Right ventricle myocardium superior (tissue), 1 donor: ENCODE measurements around the gene LYPD5. TPM values are rescaled to one million over a fixed set of nuclear protein-coding genes. Genes with fewer than 3 reads are reported as not detected.
"Not testable (repeated sequence)": the region's sequence is repeated elsewhere in the genome, so short reads cannot be mapped to it uniquely, and the experiment has no call there.

Source experiments
- ATAC-seq: fragments of 200-7000 bp; cut with Tn5 transposase; one replicate; pipeline ENCODE4 v1.9.1; 2020; ENCODE audit warnings: mild to moderate bottlenecking; ENCODE audit not compliant: poor library complexity
- DNase-seq: peaks from one replicate; pipeline ENCODE4 v3.0.0-alpha.2; 2020
- intact Hi-C: fragments of 100-400 bp; cut with DNase I; formaldehyde crosslinking; loops from one replicate; pipeline ENCODE4 v1.11.2; 2022
- long read RNA-seq: library from polyadenylated mRNA; unstranded; transcript quantifications from one replicate; pipeline ENCODE4 v2.0.0, GENCODE V29; 2021
- total RNA-seq: library from RNA; stranded (reverse); fragmentation: NEBNext Ultra II Directional; extraction: Animal tissue kit (Norgen Biotek cat#: 25700); gene quantifications from one replicate; pipeline ENCODE4 v1.2.1, GENCODE V29; 2021
- donor health status: DM: no; HTN: yes; CAD: no; lungs with severe emphysema.

LYPD5 gene, protein sequence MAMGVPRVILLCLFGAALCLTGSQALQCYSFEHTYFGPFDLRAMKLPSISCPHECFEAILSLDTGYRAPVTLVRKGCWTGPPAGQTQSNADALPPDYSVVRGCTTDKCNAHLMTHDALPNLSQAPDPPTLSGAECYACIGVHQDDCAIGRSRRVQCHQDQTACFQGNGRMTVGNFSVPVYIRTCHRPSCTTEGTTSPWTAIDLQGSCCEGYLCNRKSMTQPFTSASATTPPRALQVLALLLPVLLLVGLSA
- total RNA-seq = 0.89 TPM
- long read RNA-seq, partial matches to known transcripts = 0 of 1 reads
- long read RNA-seq, other reads (novel, unspliced or antisense) = 0 of 1 reads

DNA sequence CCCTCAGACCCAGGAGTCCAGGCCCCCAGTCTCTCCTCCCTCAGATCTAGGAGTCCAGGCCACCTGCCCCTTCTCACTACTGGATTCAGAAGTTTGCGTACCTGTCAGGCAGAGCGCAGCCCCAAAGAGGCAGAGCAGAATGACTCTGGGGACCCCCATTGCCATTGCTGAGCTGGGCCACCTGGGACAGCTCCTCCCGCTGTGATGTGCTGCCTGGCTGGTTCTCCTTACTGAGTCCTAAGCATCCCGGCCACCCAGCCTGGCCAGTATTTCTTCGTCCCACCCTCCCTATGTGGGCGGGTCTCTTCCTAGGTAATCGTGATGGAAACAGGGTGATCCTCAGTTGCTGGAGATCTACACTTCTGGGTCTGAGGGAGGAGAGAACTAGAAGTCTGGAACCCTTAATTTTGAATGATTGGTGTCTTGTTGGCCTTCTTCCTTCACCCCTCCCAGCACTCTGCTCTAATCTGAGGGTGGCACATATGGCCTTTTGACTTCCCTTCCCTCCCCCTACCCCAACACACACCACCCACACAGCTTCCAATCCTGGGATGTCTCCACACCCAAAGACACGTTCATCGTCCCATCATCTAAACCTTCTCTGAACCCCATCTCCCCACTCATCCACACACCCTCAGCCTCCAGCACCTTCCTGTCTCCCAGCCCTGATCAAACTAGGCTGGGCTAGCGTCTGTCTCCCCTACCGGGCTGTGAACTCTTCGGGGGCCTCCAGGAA is at the start of gene LYPD5:
LYPD5 (minus strand) TSS at position 232 of the 736 bp plus-strand sequence; CDS start at position 165, 67 bp downstream.
- DNase-seq (no peak), ATAC-seq (no peak)
- intact Hi-C loops = no loop called here

DNA sequence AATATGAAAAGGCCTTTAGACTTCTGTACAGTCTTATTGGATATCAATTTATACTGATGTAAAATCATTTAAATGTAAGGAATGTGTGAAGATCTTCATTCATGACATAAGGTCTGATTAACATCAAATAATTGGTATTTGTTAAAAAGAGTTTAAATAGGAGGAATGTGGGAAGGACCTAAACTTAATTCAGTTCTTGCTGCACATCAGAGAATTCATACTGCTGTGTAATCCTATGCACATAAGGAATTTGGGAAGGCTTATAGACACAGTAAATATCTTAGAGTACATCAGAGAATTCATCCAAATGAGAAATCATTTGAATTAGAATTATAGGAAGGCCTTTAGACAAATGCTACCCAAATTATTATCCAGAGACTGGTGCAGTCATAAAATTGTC is 46.6 kb upstream of the LYPD5 start:
- intact Hi-C loops = no loop called here
- ATAC-seq = no peak
- no peak for DNase-seq

DNA sequence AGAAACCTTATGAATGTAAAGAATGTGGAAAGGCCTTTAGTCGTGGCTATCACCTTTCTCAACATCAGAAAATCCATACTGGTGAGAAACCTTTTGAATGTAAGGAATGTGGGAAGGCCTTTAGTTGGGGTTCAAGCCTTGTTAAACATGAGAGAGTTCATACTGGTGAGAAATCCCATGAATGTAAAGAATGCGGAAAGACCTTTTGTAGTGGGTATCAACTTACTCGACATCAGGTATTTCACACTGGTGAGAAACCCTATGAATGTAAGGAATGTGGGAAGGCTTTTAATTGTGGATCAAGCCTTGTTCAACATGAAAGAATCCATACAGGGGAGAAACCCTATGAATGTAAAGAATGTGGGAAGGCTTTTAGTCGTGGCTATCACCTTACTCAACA is 45.6 kb upstream of the LYPD5 start:
- intact Hi-C loops = no loop called here
- DNase-seq = no peak
- no peak for ATAC-seq

DNA sequence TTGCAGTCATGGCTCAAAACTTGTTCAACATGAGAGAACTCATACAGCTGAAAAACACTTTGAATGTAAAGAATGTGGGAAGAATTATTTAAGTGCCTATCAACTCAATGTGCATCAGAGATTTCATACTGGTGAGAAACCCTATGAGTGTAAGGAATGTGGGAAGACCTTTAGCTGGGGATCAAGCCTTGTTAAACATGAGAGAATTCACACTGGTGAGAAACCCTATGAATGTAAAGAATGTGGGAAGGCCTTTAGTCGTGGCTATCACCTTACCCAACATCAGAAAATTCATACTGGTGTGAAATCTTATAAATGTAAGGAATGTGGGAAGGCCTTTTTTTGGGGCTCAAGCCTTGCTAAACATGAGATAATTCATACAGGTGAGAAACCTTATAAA is 45.0 kb upstream of the LYPD5 start:
- intact Hi-C loops = no loop called here
- ATAC-seq (no peak), DNase-seq (no peak)

DNA sequence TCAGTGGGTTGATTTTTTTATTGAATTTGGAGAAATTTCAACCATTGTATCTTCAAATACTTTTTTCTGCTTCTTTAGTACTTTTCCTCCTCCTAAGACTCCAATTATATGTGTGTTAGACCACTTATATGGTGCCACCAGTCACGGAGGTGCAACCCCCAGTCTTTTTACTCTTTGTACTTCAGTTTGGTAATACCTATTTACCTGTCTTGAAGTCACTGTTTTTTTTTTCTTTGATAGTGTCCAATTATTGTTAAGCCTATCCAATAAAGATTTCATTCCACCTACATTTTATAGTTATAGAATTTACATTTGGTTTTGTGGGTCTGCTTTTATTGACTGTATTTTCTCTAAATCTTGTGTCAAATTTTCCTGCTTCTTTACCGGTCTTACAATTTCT is 39.8 kb upstream of the LYPD5 start:
- ATAC-seq (no peak), DNase-seq (no peak)
- intact Hi-C loops = no loop called here

DNA sequence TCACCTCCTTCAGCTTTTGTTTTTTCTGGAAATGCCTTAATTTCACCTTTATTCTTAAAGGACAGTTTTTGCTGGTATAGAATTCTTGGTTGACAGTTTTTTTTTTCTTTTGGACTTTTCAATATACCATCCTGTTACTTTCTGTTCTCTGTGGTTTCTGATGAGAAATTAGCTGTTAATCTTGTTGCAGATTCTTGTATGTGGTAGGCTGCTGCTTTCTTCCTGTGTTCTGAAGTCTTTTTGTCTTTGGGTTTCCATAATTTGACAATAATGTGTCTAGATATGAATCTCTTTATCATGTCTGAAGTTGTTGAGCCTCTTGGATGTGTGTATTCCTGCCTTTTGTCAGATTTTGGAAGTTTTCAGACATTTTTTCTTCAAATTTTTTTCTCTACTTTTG is 36.9 kb upstream of the LYPD5 start:
- intact Hi-C loops = no loop called here
- DNase-seq (no peak), ATAC-seq (no peak)

DNA sequence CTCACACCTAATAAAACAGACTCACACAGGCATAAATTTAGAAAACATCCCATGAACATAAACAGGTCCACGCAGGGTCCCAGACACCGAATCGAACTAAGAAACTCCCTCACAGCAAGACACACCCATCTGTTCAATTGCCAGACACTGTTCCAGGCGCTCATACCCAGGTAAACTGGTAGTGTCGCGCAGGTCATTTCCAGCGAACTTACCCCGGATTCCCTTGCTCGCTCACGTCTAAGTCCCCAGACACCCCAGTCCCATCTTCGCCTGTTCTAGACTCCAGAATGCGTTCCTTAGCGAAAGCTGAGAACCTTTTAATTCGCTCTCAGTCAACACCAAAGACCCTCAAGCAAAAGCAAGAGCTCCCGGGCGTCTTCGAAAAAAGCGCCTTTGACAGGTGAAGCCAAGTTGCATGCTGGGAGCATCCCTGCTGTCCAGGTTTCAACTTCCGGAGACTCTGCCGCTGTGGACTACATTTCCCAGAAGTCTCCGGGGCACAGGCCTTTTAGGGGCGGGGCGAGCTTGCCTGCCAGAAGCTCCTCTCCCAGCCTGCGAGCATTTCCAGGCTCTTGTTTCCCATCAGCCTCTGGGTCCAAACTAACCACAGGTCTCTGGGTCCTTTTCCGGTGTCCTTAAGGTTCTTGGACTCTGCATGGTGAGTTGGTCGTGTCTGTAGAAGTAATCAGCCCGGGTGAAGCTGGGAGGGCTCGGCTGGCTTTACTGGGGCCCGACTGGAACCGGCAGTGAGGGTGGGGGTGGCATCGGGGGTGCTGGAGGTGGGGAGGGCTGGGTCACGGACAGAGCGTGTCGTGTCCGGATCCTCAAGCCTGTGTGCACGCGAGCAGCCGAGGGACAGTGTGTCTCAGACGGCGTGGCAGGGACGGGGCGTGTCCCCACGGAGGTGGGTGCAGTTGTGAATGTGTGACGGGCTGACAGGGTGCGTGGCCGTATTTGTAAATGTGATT is 24.8 kb upstream of the LYPD5 start, which contains the start of gene ZNF283:
ZNF283 (plus strand) TSS at position 535 of the 968 bp plus-strand sequence. CDS start 6,184 bp downstream, outside the sequence.
- ATAC-seq (peak; percentile 100), DNase-seq (peak; percentile 94)
- intact Hi-C loops = no loop called here

DNA sequence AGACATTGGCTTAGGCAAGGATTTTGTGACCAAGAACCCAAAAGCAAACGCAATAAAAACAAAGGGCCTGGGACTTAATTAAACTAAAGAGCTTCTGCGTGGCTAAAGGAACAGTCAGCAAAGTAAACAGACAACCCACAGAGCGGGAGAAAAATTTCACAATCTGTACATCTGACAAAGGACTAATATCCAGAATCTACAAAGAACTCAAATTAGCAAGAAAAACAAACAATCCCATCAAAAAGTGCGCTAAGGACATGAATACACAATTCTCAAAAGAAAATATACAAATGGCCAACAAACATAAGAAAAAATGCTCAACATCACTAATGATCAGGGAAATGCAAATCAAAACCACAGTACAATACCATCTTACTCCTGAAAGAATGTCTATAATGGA is 22.3 kb upstream of the LYPD5 start:
- DNase-seq, intact Hi-C loops, ATAC-seq: not testable (repeated sequence)

DNA sequence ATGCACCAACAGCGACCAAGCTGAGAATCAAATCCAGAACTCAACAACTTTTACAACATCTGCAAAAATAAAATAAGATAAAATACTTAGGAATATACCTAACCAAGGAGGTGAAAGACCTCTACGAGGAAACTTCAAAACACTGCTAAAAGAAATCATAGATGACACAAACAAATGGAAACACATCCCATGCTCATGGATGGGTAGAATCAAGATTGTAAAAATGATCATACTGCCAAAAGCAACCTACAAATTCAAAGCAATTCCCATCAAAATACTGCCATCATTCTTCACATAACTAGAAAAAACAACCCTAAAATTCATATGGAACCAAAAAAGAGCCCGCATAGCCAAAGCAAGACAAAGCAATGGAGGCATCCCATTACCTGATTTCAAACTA is 21.6 kb upstream of the LYPD5 start:
- intact Hi-C loops, DNase-seq, ATAC-seq: not testable (repeated sequence)

DNA sequence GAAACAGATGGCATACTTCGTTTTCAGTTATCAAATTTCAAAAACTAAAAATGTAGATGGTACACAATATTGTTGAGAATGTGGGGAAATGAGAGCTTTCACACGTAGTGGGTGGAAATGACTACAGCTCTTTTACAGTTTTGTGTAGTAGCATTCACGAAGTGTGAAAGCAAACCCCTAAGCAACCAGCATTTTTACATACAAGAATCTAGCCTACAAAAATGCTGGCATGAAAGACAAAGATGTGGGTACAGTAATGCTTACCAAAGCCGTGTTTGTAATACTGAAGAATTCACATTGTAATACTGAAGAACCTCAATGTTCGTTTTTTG is 18.6 kb upstream of the LYPD5 start:
- DNase-seq = no peak
- intact Hi-C loops = no loop called here

DNA sequence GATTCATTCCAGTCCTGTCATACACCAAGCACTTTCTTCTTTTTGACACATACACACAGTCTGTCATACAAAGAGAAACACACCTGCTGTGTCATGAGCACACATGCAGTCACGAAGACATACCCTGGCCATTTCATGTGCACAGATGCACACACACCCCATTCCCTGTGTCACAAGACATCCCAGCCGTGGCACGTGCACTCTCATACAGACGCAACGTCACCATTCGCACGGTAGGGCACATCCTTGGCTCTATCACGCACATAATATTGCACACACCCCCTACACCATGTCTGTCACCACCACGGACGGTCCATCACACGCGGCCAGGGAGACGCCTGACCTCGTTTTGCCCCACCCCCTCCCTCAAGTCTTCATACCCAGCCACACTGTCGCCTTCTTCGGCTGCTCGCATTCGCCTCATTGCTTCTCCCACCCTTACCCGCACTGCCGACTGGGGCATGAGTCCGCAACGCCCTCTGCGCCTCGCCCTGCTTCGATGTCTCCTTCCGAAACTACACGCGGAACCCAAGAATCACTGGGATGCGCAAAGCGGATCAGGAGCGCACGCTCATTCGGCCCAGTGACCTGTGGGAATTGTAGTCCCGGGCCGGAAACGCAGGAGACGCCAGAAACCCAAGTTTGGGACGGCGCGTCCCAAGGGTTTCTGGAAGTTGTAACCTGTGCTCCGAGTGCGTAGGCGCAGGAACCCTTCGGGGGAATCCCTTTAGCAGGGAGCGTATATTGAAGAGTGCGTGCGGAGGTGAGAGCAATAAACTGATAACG is 18.0 kb upstream of the LYPD5 start:
- peak; percentile 61 for DNase-seq
- peak; percentile 93 for ATAC-seq
- intact Hi-C loops = no loop called here

More for the DNA sequence above, 18.6 kb upstream of the LYPD5 start:
- no peak for ATAC-seq

DNA sequence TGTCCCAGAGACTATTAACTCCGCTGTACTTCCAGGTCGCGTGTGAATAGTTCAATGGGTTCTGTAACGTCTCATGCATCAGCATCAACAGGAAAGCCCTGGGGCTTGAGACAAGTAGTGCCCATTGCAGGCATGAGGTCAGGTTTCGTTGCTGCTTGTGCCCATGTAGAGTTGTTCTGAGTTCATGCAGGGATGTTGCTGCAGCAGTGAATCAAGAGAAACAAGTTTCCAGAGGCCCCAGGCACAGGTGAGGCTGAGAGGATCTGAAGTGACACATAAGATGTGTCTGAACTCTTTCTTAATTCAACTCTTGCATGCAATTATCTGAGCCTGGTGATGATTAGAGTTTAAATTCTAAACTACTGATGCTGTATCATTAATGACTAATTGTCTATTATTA is 16.3 kb upstream of the LYPD5 start:
- DNase-seq (no peak), ATAC-seq (no peak)
- intact Hi-C loops = loop anchor here (10.0 kb wide), 1 partner anchor 74 kb away; no protein-coding TSS in a partner anchor

DNA sequence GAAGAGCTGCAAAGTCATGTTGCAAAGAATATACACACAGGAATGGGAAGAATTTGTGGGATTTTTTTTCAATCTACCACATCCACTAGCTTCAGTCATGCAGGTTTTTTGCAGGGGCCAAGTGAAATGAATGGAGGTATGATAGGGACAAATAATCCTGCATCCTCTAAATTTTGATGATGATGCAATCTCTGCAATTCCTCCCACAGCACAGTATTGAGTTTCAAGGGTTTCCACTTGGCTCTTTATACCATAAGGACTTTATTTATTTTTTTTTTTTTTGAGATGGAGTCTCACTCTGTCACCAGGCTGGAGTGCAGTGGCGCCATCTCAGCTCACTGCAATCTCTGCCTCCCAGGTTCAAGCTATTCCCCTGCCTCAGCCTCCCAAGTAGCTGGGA is 15.2 kb upstream of the LYPD5 start:
- DNase-seq = not testable (repeated sequence)

DNA sequence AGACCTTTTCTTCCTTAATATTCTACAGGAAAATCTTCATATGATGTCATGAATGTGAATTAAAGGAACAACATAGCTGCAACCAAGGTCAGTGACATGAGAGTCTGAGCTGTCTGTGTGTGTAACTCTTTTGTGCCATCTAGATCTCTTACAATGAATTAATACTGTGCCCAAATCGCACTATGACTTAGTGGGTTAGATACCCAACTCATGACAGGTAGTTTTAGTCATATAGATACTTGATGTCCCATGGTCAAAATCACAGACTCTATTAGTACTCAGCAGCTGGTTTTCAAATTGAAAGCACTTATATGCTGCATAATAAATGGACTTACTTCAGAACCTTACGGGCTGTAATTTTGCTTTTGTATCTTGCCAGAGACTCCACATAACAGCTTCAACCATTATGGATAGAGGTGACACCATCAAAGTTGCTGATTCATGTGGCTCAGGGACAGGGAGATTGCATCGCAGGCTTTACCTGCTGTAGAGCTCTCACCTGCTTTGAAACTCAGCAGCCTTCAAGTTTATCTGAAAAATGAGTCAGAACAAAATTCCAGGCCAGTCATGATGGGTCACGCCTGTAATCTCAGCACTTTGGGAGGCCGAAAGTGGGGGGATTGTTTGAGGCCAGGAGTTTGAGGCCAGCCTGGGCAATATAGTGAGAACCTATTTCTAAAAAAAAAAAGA is 12.6 kb upstream of the LYPD5 start:
- intact Hi-C loops = loop anchor here (10.0 kb wide), 1 partner anchor 70 kb away; no protein-coding TSS in a partner anchor
- no peak for DNase-seq
- ATAC-seq = no peak

More for the DNA sequence above, 15.2 kb upstream of the LYPD5 start:
- not testable (repeated sequence) for ATAC-seq
- intact Hi-C loops = loop anchor here (10.0 kb wide), 1 partner anchor 73 kb away; no protein-coding TSS in a partner anchor

DNA sequence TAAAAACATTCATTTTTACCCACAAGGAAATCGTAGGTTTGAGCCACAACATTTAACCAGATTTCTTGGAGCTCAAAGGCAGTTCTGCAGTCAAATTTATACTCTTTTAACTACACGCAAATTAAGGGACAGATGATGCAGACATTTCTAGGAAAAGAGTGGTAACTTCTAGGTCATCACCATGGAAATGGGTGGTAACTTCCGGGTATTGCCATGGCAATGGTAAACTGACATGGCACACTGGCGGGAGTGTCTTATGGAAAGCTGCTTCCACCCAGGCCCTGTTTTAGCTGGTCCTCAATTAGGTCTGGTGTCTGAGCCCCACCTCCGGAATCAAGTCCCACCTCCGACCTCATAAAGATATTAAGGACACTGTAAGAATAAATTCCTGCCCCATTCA is 10.4 kb upstream of the LYPD5 start:
- DNase-seq (no peak), ATAC-seq (no peak)
- intact Hi-C loops = loop anchor here (10.0 kb wide), 1 partner anchor 68 kb away; no protein-coding TSS in a partner anchor

DNA sequence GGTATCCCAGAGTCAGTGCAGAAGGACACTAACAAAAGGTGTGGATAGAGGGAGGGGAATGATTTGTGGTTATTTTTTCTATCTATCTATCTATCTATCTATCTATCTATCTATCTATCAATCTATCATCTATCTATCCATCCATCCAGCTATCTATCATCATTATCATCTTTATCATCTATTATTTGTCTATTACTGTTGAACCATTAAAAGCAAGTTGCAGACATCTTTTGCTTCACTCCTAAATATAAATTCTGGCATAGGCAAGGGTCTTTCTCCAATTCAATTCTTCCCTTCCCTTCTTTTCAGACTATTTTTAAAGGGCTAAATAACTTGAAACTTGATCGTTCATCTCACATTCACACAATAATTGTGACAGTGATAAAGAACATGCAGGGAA is 10.0 kb upstream of the LYPD5 start:
- intact Hi-C loops = loop anchor here (10.0 kb wide), 1 partner anchor 67 kb away; no protein-coding TSS in a partner anchor
- ATAC-seq (no peak), DNase-seq (no peak)

DNA sequence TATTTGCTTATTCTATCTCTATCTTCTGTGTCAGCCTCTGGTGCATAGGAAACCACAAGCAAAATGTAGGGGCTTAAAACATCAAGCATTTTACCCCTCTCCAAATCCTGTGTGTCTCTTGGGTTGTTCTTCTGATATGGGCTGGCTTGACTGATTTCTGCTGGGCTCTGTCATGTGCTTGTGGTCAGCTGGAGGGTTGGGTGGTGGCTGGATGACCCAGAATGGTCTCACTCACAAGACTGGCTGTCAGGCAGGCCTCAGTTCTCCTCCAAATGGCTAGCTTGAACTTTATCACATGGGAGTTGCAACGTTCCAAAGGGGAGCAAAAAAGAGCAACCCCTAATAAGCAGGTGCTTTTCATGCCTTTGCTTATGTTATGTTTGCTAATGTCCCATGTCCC is 9.6 kb upstream of the LYPD5 start:
- intact Hi-C loops = loop anchor here (10.0 kb wide), 1 partner anchor 67 kb away; no protein-coding TSS in a partner anchor
- DNase-seq (no peak), ATAC-seq (no peak)
